WTC11 (cell line): ENCODE data around the gene GLOD5.

Experiments
- AFF4 ChIP-seq: sonication (generic); formaldehyde crosslinking; IDR thresholded peaks from 2 replicates; pipeline ENCODE4 v1.8.1; 2023; ENCODE audit warnings: mild to moderate bottlenecking, missing genetic modification reagents, borderline replicate concordance
- CREM ChIP-seq: sonication (generic); formaldehyde crosslinking; IDR thresholded peaks from 2 replicates; pipeline ENCODE4 v1.8.1; 2022; ENCODE audit warnings: mild to moderate bottlenecking, missing genetic modification reagents, moderate library complexity
- CTCF ChIP-seq: fragments of 200-600 bp; IDR thresholded peaks from 2 replicates; pipeline ENCODE4 v1.8.0; 2022; ENCODE audit warnings: antibody characterized with exemption
- KAT7 ChIP-seq: sonication (generic); formaldehyde crosslinking; IDR thresholded peaks from 2 replicates; pipeline ENCODE4 v1.8.1; 2023; ENCODE audit warnings: missing genetic modification reagents, mild to moderate bottlenecking, borderline replicate concordance
- MLX ChIP-seq: sonication (generic); formaldehyde crosslinking; IDR thresholded peaks from 2 replicates; pipeline ENCODE4 v1.8.1; 2023; ENCODE audit warnings: mild to moderate bottlenecking, missing genetic modification reagents, moderate library complexity

- TF ChIP-seq CTCF, result no peak
- no peak for TF ChIP-seq KAT7 (CRISPR knock-in tag)
- TF ChIP-seq CREM (CRISPR knock-in tag), result no peak
- TF ChIP-seq AFF4 (CRISPR knock-in tag), result no peak
- TF ChIP-seq MLX (CRISPR knock-in tag), result no peak
Observed at GRCh38 chrX:48770296-48770695, 8.7 kb downstream of the GLOD5 start.
